Parathyroid adenoma (tissue), 2 donors: ENCODE results near the gene JAK1.

ENCODE experiments used
- H2AFZ ChIP-seq: fragments of 300-600 bp; sonication (generic); one replicate; pipeline ENCODE4 v1.7.0; 2017; ENCODE audit warnings: antibody characterized with exemption, mild to moderate bottlenecking
- H3K27ac ChIP-seq: fragments of 300-600 bp; sonication (generic); one replicate; pipeline ENCODE4 v1.7.0; 2017
- H3K27me3 ChIP-seq: fragments of 300-600 bp; sonication (generic); one replicate; pipeline ENCODE4 v1.7.0; 2017; ENCODE audit warnings: low read length; ENCODE audit not compliant: control insufficient read depth, insufficient read depth
- H3K36me3 ChIP-seq: fragments of 300-600 bp; sonication (generic); one replicate; pipeline ENCODE4 v1.7.0; 2017; ENCODE audit warnings: low read length; ENCODE audit not compliant: control insufficient read depth, insufficient read depth
- H3K4me1 ChIP-seq: fragments of 300-600 bp; sonication (generic); one replicate; pipeline ENCODE4 v1.7.0; 2017; ENCODE audit warnings: control low read depth
- H3K4me2 ChIP-seq: fragments of 300-600 bp; sonication (generic); one replicate; pipeline ENCODE4 v1.7.0; 2017; ENCODE audit warnings: low read length
- H3K4me3 ChIP-seq: fragments of 300-600 bp; sonication (generic); one replicate; pipeline ENCODE4 v1.7.0; 2017; ENCODE audit warnings: low read depth, low read length
- H3K79me2 ChIP-seq: fragments of 300-600 bp; sonication (generic); one replicate; pipeline ENCODE4 v1.7.0; 2017; ENCODE audit warnings: control low read depth
- H3K9ac ChIP-seq: fragments of 300-600 bp; sonication (generic); one replicate; pipeline ENCODE4 v1.7.0; 2017; ENCODE audit warnings: mild to moderate bottlenecking
- H3K9me3 ChIP-seq: fragments of 300-600 bp; sonication (generic); one replicate; pipeline ENCODE4 v1.7.0; 2017; ENCODE audit warnings: low read length; ENCODE audit not compliant: control insufficient read depth
- CTCF ChIP-seq: fragments of 300-600 bp; sonication (generic); IDR thresholded peaks from one replicate; pipeline ENCODE4 v1.7.0; 2017; ENCODE audit warnings: antibody characterized with exemption, mild to moderate bottlenecking
- donor health status: primary hyperparathyroidism.

Gene JAK1

GRCh38 chr1:64974288-64974825, 8.0 kb upstream of the JAK1 start:
- Histone ChIP-seq H3K9ac (no peak overlapping the region), H3K4me1 (no peaks in the 10 kb centered on the region), H3K27me3 (no peaks in the 10 kb centered on the region), H3K9me3 (no peaks in the 10 kb centered on the region), H3K4me2 (no peak overlapping the region), H3K79me2 (no peaks in the 10 kb centered on the region), H3K36me3 (no peaks in the 10 kb centered on the region), H3K4me3 (no peak overlapping the region), H2AFZ (no peak overlapping the region), H3K27ac (no peak overlapping the region)
- TF ChIP-seq CTCF = no peak

DNA sequence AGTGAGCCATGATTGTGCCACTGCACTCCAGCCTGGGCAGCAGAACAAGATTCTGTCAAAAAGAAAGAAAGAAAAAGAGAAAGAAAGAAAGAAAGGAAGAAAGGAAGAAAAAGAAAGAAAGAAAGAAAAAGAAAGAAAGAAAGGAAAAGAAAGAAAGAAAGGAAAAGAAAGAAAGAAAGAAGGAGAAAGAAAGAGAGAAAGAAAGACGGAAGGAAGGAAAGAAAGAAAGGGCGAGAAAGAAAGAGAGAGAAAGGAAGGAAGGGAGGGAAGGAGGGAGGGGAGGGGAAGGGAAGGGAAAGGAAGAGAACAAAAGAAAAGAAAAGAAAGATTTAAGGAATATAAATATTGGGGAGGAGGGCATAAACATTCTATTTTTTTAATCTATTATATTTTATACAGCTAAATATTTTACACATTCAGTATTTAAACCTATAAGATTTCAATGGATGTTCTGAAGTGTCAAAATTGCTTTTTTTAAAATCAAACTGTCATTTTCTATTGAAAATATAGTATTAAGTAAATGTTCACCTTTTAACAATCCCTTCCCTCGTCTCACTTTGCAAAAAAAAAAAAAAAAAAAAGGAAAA, 6.8 kb upstream of the JAK1 start:
- H3K4me3 ChIP-seq = no peak overlapping the region
- no peak overlapping the region for H3K9ac ChIP-seq
- H3K27ac ChIP-seq = no peak overlapping the region
- H3K36me3 ChIP-seq = no peaks in the 10 kb centered on the region
- no peaks in the 10 kb centered on the region for H3K27me3 ChIP-seq
- TF ChIP-seq CTCF = no peak
- H3K4me2 ChIP-seq = no peak overlapping the region
- no peak overlapping the region for H2AFZ ChIP-seq
- H3K4me1 ChIP-seq = no peaks in the 10 kb centered on the region
- no peaks in the 10 kb centered on the region for H3K9me3 ChIP-seq
- no peaks in the 10 kb centered on the region for H3K79me2 ChIP-seq

DNA sequence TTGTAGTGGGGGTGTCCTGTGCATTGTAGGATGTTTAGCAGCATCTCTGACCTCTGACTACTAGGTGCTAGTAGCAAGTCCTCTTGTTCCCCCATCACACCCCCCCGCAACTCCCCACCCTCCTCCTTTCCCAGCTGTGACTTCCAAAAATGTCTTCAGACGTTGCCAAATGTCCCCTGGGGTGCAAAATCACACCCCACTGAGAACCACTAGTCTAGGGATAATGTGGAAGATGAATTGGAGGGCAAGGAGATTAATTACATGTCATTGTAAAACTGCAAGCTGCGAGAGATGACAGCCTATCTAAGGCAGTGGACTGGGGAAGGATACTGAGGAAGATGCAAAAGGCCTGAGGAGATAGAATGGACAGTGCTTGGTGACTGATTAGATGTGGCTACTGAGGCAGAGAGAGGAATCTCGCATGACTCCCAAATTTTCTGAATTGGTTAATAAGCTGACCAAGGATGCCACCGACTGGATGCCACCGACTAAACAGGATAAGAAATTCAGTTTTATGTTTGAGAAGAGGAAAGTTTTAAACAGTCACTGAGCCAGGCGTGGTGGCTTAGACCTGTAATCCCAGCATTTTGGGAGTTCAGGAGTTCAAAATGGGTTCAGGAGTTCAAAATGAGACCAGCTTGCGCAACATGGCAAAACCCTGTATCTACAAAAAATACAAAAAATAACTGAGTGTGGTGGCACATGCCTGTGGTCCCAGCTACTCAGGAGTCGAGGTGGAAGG, 3.1 kb upstream of the JAK1 start:
- H2AFZ ChIP-seq = no peak overlapping the region
- H3K27me3 ChIP-seq = no peaks in the 10 kb centered on the region
- peaks cover 3% of the 10 kb centered on the region for H3K79me2 ChIP-seq
- no peaks in the 10 kb centered on the region for H3K9me3 ChIP-seq
- peaks cover 11% of the 10 kb centered on the region for H3K4me1 ChIP-seq
- H3K27ac ChIP-seq = no peak overlapping the region
- no peak overlapping the region for H3K9ac ChIP-seq
- no peak overlapping the region for H3K4me2 ChIP-seq
- no peak overlapping the region for H3K4me3 ChIP-seq
- no peak for TF ChIP-seq CTCF
- no peaks in the 10 kb centered on the region for H3K36me3 ChIP-seq

GRCh38 chr1:64967381-64967780, 1.0 kb upstream of the JAK1 start:
- no peak overlapping the region for H3K9ac ChIP-seq
- H3K4me3 ChIP-seq = peak overlapping the region; percentile 68

More at GRCh38 chr1:64967381-64967780, 1.0 kb upstream of the JAK1 start:
- H3K79me2 ChIP-seq = peaks cover 5% of the 10 kb centered on the region
- no peaks in the 10 kb centered on the region for H3K27me3 ChIP-seq
- no peaks in the 10 kb centered on the region for H3K36me3 ChIP-seq
- peak overlapping the region; percentile 82 for H3K27ac ChIP-seq
- H3K4me2 ChIP-seq = peak overlapping the region; percentile 73
- H3K4me1 ChIP-seq = peaks cover 12% of the 10 kb centered on the region
- H3K9me3 ChIP-seq = no peaks in the 10 kb centered on the region
- H2AFZ ChIP-seq = peak overlapping the region; percentile 89
- no peak for TF ChIP-seq CTCF
